ENCODE data around the gene SAXO1.

The SAXO1 gene

DNA sequence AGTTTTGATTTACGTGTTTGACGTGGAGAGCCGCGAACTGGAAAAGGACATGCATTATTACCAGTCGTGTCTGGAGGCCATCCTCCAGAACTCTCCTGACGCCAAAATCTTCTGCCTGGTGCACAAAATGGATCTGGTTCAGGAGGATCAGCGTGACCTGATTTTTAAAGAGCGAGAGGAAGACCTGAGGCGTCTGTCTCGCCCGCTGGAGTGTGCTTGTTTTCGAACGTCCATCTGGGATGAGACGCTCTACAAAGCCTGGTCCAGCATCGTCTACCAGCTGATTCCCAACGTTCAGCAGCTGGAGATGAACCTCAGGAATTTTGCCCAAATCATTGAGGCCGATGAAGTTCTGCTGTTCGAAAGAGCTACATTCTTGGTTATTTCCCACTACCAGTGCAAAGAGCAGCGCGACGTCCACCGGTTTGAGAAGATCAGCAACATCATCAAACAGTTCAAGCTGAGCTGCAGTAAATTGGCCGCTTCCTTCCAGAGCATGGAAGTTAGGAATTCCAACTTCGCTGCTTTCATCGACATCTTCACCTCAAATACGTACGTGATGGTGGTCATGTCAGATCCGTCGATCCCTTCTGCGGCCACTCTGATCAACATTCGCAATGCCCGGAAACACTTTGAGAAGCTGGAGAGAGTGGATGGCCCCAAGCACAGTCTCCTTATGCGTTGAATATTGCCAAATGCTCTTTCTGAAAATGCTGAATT lies 17.1 kb upstream of the SAXO1 start:
- no peaks in the 10 kb centered on the region for H3K9me3 Mint-ChIP-seq
- no peaks in the 10 kb centered on the region for H3K27me3 Mint-ChIP-seq (ENCODE audit: low read depth)
- peaks cover 39% of the 10 kb centered on the region for H3K4me1 Mint-ChIP-seq
- H3K36me3 Mint-ChIP-seq (ENCODE audit: low read depth), result peaks cover 3% of the 10 kb centered on the region
- H3K4me3 Mint-ChIP-seq, result peak overlapping the region; percentile 94 to 99 (median 96)
- peak overlapping the region; percentile 95 to 100 (median 99) for H3K27ac Mint-ChIP-seq
- TF ChIP-seq, protein P1, sequence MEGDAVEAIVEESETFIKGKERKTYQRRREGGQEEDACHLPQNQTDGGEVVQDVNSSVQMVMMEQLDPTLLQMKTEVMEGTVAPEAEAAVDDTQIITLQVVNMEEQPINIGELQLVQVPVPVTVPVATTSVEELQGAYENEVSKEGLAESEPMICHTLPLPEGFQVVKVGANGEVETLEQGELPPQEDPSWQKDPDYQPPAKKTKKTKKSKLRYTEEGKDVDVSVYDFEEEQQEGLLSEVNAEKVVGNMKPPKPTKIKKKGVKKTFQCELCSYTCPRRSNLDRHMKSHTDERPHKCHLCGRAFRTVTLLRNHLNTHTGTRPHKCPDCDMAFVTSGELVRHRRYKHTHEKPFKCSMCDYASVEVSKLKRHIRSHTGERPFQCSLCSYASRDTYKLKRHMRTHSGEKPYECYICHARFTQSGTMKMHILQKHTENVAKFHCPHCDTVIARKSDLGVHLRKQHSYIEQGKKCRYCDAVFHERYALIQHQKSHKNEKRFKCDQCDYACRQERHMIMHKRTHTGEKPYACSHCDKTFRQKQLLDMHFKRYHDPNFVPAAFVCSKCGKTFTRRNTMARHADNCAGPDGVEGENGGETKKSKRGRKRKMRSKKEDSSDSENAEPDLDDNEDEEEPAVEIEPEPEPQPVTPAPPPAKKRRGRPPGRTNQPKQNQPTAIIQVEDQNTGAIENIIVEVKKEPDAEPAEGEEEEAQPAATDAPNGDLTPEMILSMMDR (IDR thresholded peaks at IDR 0.05; ENCODE audit: unreplicated experiment in 3 of 3), result no peak

DNA sequence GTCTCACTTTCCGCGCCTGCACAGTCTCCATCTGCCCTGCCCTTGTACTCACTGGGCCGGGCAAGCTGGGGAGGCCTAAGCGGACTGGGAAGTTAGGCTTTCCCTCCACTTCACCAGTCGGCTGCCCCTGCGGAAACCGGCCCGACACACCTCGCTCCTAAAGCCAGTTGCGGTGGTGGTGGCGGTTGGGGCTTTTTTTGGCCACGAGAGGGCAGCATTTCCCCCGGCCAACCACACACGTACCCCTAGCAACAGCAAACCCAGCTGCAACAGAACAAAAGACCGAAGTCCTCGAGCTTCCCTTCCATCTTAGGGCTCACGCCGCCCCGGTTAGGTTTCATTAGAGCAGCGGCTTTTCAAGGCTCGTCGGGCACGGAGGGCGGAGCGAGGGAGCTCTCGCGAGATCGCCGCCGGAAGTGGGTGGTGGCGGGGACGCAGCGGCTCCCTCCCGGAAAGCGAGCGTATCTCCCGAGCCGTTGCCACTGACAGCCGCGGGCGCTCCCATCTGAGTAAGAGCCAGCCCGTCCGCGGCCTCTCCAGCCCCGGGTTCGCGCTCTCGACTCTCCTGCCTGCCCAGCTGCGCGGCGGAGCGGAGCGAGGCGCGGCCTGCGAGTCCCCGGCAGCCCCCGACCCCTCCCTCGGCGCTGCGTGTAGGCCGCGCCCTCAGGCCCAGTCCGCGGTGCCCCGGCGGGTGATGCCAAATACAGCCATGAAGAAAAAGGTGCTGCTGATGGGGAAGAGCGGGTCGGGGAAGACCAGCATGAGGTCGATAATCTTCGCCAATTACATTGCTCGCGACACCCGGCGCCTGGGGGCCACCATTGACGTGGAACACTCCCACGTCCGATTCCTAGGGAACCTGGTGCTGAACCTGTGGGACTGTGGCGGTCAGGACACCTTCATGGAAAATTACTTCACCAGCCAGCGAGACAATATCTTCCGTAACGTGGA lies 16.2 kb upstream of the SAXO1 start, which contains the start of gene RRAGA:
RRAGA (plus strand) TSS at position 462 of the 951 bp plus-strand sequence; CDS start at position 695, 233 bp downstream.
- H3K4me3 Mint-ChIP-seq, result peak within 1 kb of the TSS; percentile 94 to 99 (median 96)
- H3K27me3 Mint-ChIP-seq (ENCODE audit: low read depth), result no peaks in the 10 kb centered on the region
- peaks cover 3% of the 10 kb centered on the region for H3K36me3 Mint-ChIP-seq (ENCODE audit: low read depth)
- H3K9me3 Mint-ChIP-seq, result no peaks in the 10 kb centered on the region
- peak within 1 kb of the TSS; percentile 99 to 100 (median 100) for H3K27ac Mint-ChIP-seq
- peaks cover 39% of the 10 kb centered on the region for H3K4me1 Mint-ChIP-seq
- TF ChIP-seq, protein P1 (IDR thresholded peaks at IDR 0.05; ENCODE audit: unreplicated experiment in 3 of 3), result peak; percentile 84 to 87 (median 84)

DNA sequence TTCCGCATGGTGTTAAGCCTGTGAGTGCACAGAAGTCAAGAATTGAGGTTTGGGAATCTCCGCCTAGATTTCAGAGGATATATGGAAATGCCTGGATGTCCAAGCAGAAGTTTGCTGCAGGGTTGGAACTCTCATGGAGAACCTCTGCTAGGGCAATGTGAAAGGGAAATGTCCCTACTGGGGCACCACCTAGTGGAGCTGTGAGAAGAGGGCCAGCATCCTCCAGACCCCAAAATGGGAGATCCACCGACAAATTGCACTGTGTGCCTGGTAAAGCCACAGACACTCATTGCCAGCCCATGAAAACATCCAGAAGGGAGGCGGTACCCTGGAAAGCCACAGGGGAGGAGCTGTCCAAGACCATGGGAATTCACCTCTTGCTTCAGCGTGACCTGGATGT lies 3.6 kb upstream of the SAXO1 start:
- TF ChIP-seq, protein P1 (IDR thresholded peaks at IDR 0.05; ENCODE audit: unreplicated experiment in 3 of 3), result no peak
- peaks cover 14% of the 10 kb centered on the region for H3K9me3 Mint-ChIP-seq
- no peak overlapping the region for H3K27ac Mint-ChIP-seq
- peaks cover 5% of the 10 kb centered on the region for H3K27me3 Mint-ChIP-seq (ENCODE audit: low read depth)
- H3K36me3 Mint-ChIP-seq (ENCODE audit: low read depth), result peaks cover 7% of the 10 kb centered on the region
- no peak overlapping the region for H3K4me3 Mint-ChIP-seq
- H3K4me1 Mint-ChIP-seq, result no peaks in the 10 kb centered on the region

DNA sequence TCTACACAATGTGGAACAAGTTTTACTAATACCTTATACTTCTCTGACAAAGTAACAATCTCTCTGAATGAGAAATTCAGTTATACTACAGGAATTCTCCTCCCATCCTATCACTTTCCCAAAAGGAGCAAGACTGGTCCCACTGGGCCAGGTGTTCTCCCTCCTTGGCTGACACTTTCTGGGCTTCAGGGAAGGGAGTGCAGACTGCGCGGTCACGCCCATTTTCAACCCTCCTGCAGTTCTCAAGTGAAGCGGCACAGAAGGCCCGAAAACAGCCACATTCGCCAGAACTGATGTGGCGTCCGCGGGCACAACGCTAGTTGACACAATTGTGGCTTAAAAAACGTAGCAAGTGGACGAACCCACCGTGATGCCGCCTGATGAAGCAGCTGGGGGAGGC lies 603 bp downstream of the SAXO1 start:
- peaks cover 9% of the 10 kb centered on the region for H3K27me3 Mint-ChIP-seq (ENCODE audit: low read depth)
- TF ChIP-seq, protein P1 (IDR thresholded peaks at IDR 0.05; ENCODE audit: unreplicated experiment in 3 of 3), result no peak
- peaks cover 7% of the 10 kb centered on the region for H3K36me3 Mint-ChIP-seq (ENCODE audit: low read depth)
- H3K27ac Mint-ChIP-seq, result no peak overlapping the region
- H3K4me3 Mint-ChIP-seq, result no peak overlapping the region
- H3K9me3 Mint-ChIP-seq, result peaks cover 10% of the 10 kb centered on the region
- peaks cover 14% of the 10 kb centered on the region for H3K4me1 Mint-ChIP-seq

DNA sequence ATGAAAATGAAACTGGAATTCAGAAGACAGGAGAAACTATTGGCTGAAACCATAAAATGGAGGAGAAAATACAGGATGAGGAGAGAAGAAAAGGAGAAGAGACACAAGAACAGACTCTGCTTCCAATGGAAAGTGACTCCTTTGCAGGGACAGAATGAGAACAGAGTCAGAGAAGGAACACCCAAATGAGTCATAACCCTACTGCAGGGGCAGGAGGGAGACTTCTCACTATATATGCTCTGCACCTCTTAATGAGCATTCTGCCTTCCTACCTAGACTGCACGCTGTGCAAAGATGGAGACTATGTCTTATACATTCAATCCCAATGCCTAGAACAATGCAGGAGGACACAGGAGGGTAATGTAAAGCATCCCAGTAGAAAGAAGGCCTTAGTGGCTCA lies 2.1 kb downstream of the SAXO1 start:
- no peak overlapping the region for H3K27ac Mint-ChIP-seq

More for the DNA sequence above, 2.1 kb downstream of the SAXO1 start:
- no peak overlapping the region for H3K4me3 Mint-ChIP-seq
- TF ChIP-seq, protein P1 (IDR thresholded peaks at IDR 0.05; ENCODE audit: unreplicated experiment in 3 of 3), result no peak
- peaks cover 14% of the 10 kb centered on the region for H3K4me1 Mint-ChIP-seq
- peaks cover 4% of the 10 kb centered on the region for H3K27me3 Mint-ChIP-seq (ENCODE audit: low read depth)
- peaks cover 6% of the 10 kb centered on the region for H3K9me3 Mint-ChIP-seq
- H3K36me3 Mint-ChIP-seq (ENCODE audit: low read depth), result peaks cover 4% of the 10 kb centered on the region
